NCI-H510A (cell line): ENCODE measurements around the gene AP4M1.

Experiments used
- DNase-seq: peaks from one replicate; lab custom pipeline; 2025; lab: John Stamatoyannopoulos, UW

AP4M1 gene

GRCh38 chr7:100101016-100101862 lies at the start of gene AP4M1, which contains the start of gene MCM7:
Gene AP4M1 (plus strand): TSS chr7:100101643. CDS start chr7:100101715, 72 bp downstream.
Gene MCM7 (minus strand): TSS chr7:100101397. CDS start chr7:100101294, 103 bp downstream.
- peak; percentile 94 for DNase-seq

GRCh38 chr7:100053215-100053614 lies 48.2 kb upstream of the AP4M1 start:
- peak; percentile 29 for DNase-seq

- DNase-seq = no peak
Observed at GRCh38 chr7:100057006-100057405, 44.4 kb upstream of the AP4M1 start.

GRCh38 chr7:100059251-100059739 lies 42.1 kb upstream of the AP4M1 start:
- DNase-seq = no peak

- no peak for DNase-seq
Observed at GRCh38 chr7:100061518-100062193, 39.8 kb upstream of the AP4M1 start.

- no peak for DNase-seq
Observed at GRCh38 chr7:100063376-100063775, 38.1 kb upstream of the AP4M1 start.

GRCh38 chr7:100064162-100064561 lies 37.3 kb upstream of the AP4M1 start:
- no peak for DNase-seq

GRCh38 chr7:100065452-100066186 lies 35.8 kb upstream of the AP4M1 start:
- DNase-seq = no peak

- no peak for DNase-seq
Observed at GRCh38 chr7:100066953-100067352, 34.5 kb upstream of the AP4M1 start.

GRCh38 chr7:100069991-100070390 lies 31.5 kb upstream of the AP4M1 start:
- DNase-seq = no peak

- no peak for DNase-seq
Observed at GRCh38 chr7:100071018-100071723, 30.3 kb upstream of the AP4M1 start.

- no peak for DNase-seq
Observed at GRCh38 chr7:100072462-100072861, 29.0 kb upstream of the AP4M1 start.

GRCh38 chr7:100074841-100075240 lies 26.6 kb upstream of the AP4M1 start:
- no peak for DNase-seq

- no peak for DNase-seq
Observed at GRCh38 chr7:100075418-100075817, 26.0 kb upstream of the AP4M1 start.

- no peak for DNase-seq
Observed at GRCh38 chr7:100077205-100077604, 24.2 kb upstream of the AP4M1 start.

- DNase-seq = no peak
Observed at GRCh38 chr7:100079024-100079560, 22.4 kb upstream of the AP4M1 start.

- DNase-seq = peak; percentile 8
Observed at GRCh38 chr7:100080907-100081534, 20.4 kb upstream of the AP4M1 start.

- peak; percentile 90 for DNase-seq
Observed at GRCh38 chr7:100081535-100082102, 19.8 kb upstream of the AP4M1 start, which contains the start of gene ZNF3. Gene ZNF3 (minus strand): TSS chr7:100081723. CDS start chr7:100077357, 4,366 bp downstream.

GRCh38 chr7:100082978-100083377 lies 18.5 kb upstream of the AP4M1 start:
- no peak for DNase-seq

GRCh38 chr7:100085515-100085914 lies 15.9 kb upstream of the AP4M1 start:
- no peak for DNase-seq
